Measurements from ENCODE around the gene RIPOR2. TPM values are rescaled to one million over a fixed set of nuclear protein-coding genes. Genes with fewer than 3 reads are reported as not detected.

Gene RIPOR2
- polyA plus RNA-seq, 3 donors: 154 to 181 (median 179) TPM

DNA sequence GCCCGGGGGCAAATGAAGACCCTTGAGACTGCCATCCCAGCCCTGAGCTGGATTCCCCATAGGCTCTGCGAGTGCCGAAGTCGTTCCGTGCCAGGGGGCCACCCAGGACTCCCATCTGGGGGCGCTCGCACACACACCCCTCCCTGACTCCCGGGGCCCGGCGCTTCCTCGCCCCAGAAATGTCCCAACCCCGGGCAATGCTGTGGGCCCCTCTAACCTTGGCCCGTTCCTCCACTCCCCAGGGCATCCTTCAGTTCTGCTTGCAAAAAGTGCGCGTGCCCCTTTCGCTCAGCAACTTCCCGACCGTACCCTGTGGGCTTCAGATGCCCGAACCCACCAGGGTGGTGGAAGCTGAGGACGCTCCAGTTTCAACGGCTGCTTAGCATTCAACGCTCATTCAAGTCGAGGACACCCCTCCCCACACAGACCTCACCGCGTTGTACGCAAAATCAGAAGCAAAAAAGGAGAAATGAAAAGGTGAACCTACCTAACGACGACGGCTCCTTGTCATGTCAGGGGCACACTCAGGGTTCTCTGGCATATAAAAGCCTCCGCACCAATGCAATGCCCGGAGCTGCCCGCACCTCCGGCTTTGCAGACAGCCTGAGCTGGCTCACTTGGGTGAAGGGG lies 25.3 kb downstream of the RIPOR2 start:
- H3K9ac ChIP-seq (ENCODE audit: insufficient read depth, low read length, poor library complexity, severe bottlenecking): peak overlapping the region; percentile 66
- peak overlapping the region; percentile 74 for H3K4me2 ChIP-seq (replicated peaks; ENCODE audit: extremely low read depth, low read length, poor library complexity, severe bottlenecking)
- Mint-ChIP-seq H3K4me1 (peaks cover 97% of the 10 kb centered on the region), H3K27ac (peak overlapping the region; percentile 84 to 95 (median 92)), H3K36me3 (peaks cover 64 to 78% of the 10 kb centered on the region in 2 donors), H3K4me3 (peak overlapping the region; percentile 88 to 96), H3K27me3 (ENCODE audit: low read depth in 3 of 3) (peaks cover 0 to 1% (median 0%) of the 10 kb centered on the region in 3 donors), H3K9me3 (peaks cover 0 to 2% (median 0%) of the 10 kb centered on the region in 7 donors)
- peaks cover 12 to 59% of the 10 kb centered on the region in 2 donors for H3K36me3 ChIP-seq (replicated peaks in 1 of 2; ENCODE audit: control insufficient read depth in 1 of 2, insufficient read depth in 2 of 2, low read length in 2 of 2)
- H3K27me3 ChIP-seq (ENCODE audit: control insufficient read depth in 2 of 2, insufficient read depth in 2 of 2, low read length in 2 of 2): no peaks in the 10 kb centered on the region
- peaks cover 100% of the 10 kb centered on the region for H4K20me1 ChIP-seq (ENCODE audit: insufficient read depth, low read length)
- peaks cover 100% of the 10 kb centered on the region for H3K79me2 ChIP-seq (ENCODE audit: insufficient read depth, low read length)
- H3K4me3 ChIP-seq (replicated peaks in 1 of 3; ENCODE audit: low read depth in 2 of 3, low read length in 3 of 3): peak overlapping the region; percentile 11 to 76 (median 39)
- H3K27ac ChIP-seq (ENCODE audit: low read depth in 1 of 2, low read length in 2 of 2): peak overlapping the region; percentile 69 to 71
- intact Hi-C loops (cut with micrococcal nuclease): no loop called here
- H2AFZ ChIP-seq (ENCODE audit: insufficient read depth, low read depth, low read length, poor library complexity, severe bottlenecking): no peak overlapping the region
- H3K4me1 ChIP-seq (ENCODE audit: control insufficient read depth in 1 of 2, insufficient read depth in 2 of 2, low read length in 2 of 2): peaks cover 75 to 83% of the 10 kb centered on the region in 2 donors
- no peaks in the 10 kb centered on the region for H3K9me3 ChIP-seq (replicated peaks in 1 of 2; ENCODE audit: control insufficient read depth in 1 of 2, insufficient read depth in 1 of 2, low read length in 2 of 2)
- DNase-seq: no peak
- TF ChIP-seq, protein P1, sequence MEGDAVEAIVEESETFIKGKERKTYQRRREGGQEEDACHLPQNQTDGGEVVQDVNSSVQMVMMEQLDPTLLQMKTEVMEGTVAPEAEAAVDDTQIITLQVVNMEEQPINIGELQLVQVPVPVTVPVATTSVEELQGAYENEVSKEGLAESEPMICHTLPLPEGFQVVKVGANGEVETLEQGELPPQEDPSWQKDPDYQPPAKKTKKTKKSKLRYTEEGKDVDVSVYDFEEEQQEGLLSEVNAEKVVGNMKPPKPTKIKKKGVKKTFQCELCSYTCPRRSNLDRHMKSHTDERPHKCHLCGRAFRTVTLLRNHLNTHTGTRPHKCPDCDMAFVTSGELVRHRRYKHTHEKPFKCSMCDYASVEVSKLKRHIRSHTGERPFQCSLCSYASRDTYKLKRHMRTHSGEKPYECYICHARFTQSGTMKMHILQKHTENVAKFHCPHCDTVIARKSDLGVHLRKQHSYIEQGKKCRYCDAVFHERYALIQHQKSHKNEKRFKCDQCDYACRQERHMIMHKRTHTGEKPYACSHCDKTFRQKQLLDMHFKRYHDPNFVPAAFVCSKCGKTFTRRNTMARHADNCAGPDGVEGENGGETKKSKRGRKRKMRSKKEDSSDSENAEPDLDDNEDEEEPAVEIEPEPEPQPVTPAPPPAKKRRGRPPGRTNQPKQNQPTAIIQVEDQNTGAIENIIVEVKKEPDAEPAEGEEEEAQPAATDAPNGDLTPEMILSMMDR (IDR thresholded peaks at IDR 0.05): no peak
- WGBS (ENCODE audit: insufficient coverage): 9% methylated on average over 27 of the region's 33 CpGs

DNA sequence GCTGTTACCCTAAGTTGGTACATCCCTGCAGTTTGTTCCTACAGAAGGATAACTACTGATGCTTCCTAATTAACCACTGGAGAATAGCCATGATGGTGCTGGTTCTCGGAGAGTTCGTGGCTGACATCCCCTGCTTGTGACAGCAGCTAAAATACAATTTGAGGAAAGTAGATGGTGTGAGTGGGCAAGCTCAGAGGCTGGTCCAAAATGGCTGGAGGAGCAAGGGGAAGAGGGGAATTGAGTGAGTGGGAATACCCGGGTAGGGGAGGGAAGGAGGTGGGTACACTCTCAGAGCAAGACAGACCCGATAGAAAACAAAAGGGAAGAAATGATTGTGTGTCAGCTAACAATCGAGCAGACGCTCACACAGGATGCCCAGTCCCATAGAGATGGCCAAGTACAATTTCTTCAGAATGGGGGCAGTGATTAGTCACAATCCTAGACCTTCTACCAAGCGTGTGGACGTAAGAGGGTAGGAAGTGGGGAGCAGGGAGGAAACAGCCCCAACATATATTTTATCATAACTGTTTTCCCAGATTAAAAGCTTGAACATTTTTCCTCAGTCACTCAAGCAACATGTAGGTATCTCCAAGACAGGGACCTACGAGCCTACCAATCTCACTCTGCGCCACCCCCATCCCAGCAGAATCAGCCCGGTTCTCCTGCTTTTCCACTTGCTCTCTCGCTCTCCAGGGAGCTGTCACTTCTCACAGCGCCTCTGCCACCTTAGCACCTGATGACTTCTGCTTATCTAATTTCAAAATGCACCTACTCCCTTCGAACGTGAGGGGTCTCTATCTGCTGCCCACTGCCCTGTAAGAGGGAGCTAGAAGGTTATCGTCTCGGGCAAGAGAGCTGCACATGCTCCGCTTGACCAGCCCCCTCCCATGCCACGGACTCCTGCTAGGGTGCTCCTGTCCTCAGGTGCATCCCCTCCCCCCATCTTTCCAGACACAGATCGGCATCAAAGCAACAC lies 26.2 kb downstream of the RIPOR2 start:
- H3K27ac ChIP-seq (ENCODE audit: low read depth in 1 of 2, low read length in 2 of 2): peak overlapping the region; percentile 69 to 71
- Mint-ChIP-seq H3K4me1 (peaks cover 90% of the 10 kb centered on the region), H3K27me3 (ENCODE audit: low read depth in 3 of 3) (peaks cover 0 to 1% (median 0%) of the 10 kb centered on the region in 3 donors), H3K9me3 (peaks cover 0 to 2% (median 0%) of the 10 kb centered on the region in 7 donors), H3K36me3 (peaks cover 65 to 78% of the 10 kb centered on the region in 2 donors), H3K27ac (peak overlapping the region; percentile 84 to 95 (median 92)), H3K4me3 (peak overlapping the region; percentile 88 to 96)
- peaks cover 100% of the 10 kb centered on the region for H3K79me2 ChIP-seq (ENCODE audit: insufficient read depth, low read length)
- WGBS (ENCODE audit: insufficient coverage): 71% methylated on average over 13 of the region's 20 CpGs
- DNase-seq: peak in 2 of 3 donors; percentile 33 to 50
- H3K9me3 ChIP-seq (replicated peaks in 1 of 2; ENCODE audit: control insufficient read depth in 1 of 2, insufficient read depth in 1 of 2, low read length in 2 of 2): no peaks in the 10 kb centered on the region
- H3K9ac ChIP-seq (ENCODE audit: insufficient read depth, low read length, poor library complexity, severe bottlenecking): peak overlapping the region; percentile 66
- intact Hi-C loops (cut with micrococcal nuclease): no loop called here
- H3K4me2 ChIP-seq (replicated peaks; ENCODE audit: extremely low read depth, low read length, poor library complexity, severe bottlenecking): peak overlapping the region; percentile 74
- peaks cover 75 to 83% of the 10 kb centered on the region in 2 donors for H3K4me1 ChIP-seq (ENCODE audit: control insufficient read depth in 1 of 2, insufficient read depth in 2 of 2, low read length in 2 of 2)
- no peaks in the 10 kb centered on the region for H3K27me3 ChIP-seq (ENCODE audit: control insufficient read depth in 2 of 2, insufficient read depth in 2 of 2, low read length in 2 of 2)
- peak overlapping the region in 2 of 3 experiments; percentile 39 to 76 for H3K4me3 ChIP-seq (replicated peaks in 1 of 3; ENCODE audit: low read depth in 2 of 3, low read length in 3 of 3)
- TF ChIP-seq, protein P1 (IDR thresholded peaks at IDR 0.05): no peak
- peaks cover 100% of the 10 kb centered on the region for H4K20me1 ChIP-seq (ENCODE audit: insufficient read depth, low read length)
- H3K36me3 ChIP-seq (replicated peaks in 1 of 2; ENCODE audit: control insufficient read depth in 1 of 2, insufficient read depth in 2 of 2, low read length in 2 of 2): peaks cover 13 to 59% of the 10 kb centered on the region in 2 donors
- H2AFZ ChIP-seq (ENCODE audit: insufficient read depth, low read depth, low read length, poor library complexity, severe bottlenecking): no peak overlapping the region

Measured in CD14-positive monocyte (primary cell).